Hematopoietic multipotent progenitor cell treated with erythropoietin and hydrocortisone succinate and interleukin-3 and kit ligand, for 15 days (in vitro differentiated cells): ENCODE data around the gene RBM24.

ENCODE experiments used
- DNase-seq: peaks from one replicate; pipeline ENCODE4 v3.0.0-alpha.2; 2015; ENCODE audit warnings: low spot score

Gene RBM24

GRCh38 chr6:17281100-17281496 is at the start of gene RBM24:
RBM24 (plus strand) TSS chr6:17281361; CDS start chr6:17281582, 221 bp downstream.
- DNase-seq: no peak

GRCh38 chr6:17233531-17233930 is 47.6 kb upstream of the RBM24 start:
- no peak for DNase-seq

GRCh38 chr6:17237246-17237645 is 43.9 kb upstream of the RBM24 start:
- no peak for DNase-seq

GRCh38 chr6:17239260-17239659 is 41.9 kb upstream of the RBM24 start:
- DNase-seq: no peak

GRCh38 chr6:17240803-17241500 is 40.2 kb upstream of the RBM24 start:
- no peak for DNase-seq

GRCh38 chr6:17242087-17242486 is 39.1 kb upstream of the RBM24 start:
- no peak for DNase-seq

GRCh38 chr6:17250237-17250636 is 30.9 kb upstream of the RBM24 start:
- no peak for DNase-seq

- no peak for DNase-seq
Observed at GRCh38 chr6:17251953-17252352, 29.2 kb upstream of the RBM24 start.

- DNase-seq: no peak
Observed at GRCh38 chr6:17258749-17259148, 22.4 kb upstream of the RBM24 start.

GRCh38 chr6:17265570-17265969 is 15.6 kb upstream of the RBM24 start:
- no peak for DNase-seq

- no peak for DNase-seq
Observed at GRCh38 chr6:17267566-17267965, 13.6 kb upstream of the RBM24 start.

- no peak for DNase-seq
Observed at GRCh38 chr6:17268114-17268513, 13.0 kb upstream of the RBM24 start.

GRCh38 chr6:17269840-17270239 is 11.3 kb upstream of the RBM24 start:
- DNase-seq: no peak

- no peak for DNase-seq
Observed at GRCh38 chr6:17271628-17272027, 9.5 kb upstream of the RBM24 start.

GRCh38 chr6:17276766-17277165 is 4.4 kb upstream of the RBM24 start:
- DNase-seq: no peak

GRCh38 chr6:17277256-17277655 is 3.9 kb upstream of the RBM24 start:
- no peak for DNase-seq

- no peak for DNase-seq
Observed at GRCh38 chr6:17278289-17279063, 2.7 kb upstream of the RBM24 start.

- no peak for DNase-seq
Observed at GRCh38 chr6:17280138-17280537, 1.0 kb upstream of the RBM24 start.

- no peak for DNase-seq
Observed at GRCh38 chr6:17280552-17281090, 540 bp upstream of the RBM24 start.

- no peak for DNase-seq
Observed at GRCh38 chr6:17281497-17282481, 628 bp downstream of the RBM24 start.

- DNase-seq: no peak
Observed at GRCh38 chr6:17283074-17283473, 1.9 kb downstream of the RBM24 start.

GRCh38 chr6:17289630-17290061 is 8.5 kb downstream of the RBM24 start:
- no peak for DNase-seq
